TTC549 (cell line): ENCODE results near the gene DNAJB5.

Experiments
- FAIRE-seq: peaks from 2 replicates; lab custom pipeline; 2012; peaks lifted over from hg19 to GRCh38; lab: Jason Lieb, UNC

The DNAJB5 gene

GRCh38 chr9:34984049-34984448, 5.5 kb upstream of the DNAJB5 start:
- no peak for FAIRE-seq

GRCh38 chr9:34985311-34985899, 4.1 kb upstream of the DNAJB5 start:
- no peak for FAIRE-seq

GRCh38 chr9:34986540-34987047, 3.0 kb upstream of the DNAJB5 start:
- FAIRE-seq: no peak

GRCh38 chr9:34987160-34987901, 2.2 kb upstream of the DNAJB5 start:
- no peak for FAIRE-seq

GRCh38 chr9:34988218-34989002, 1.1 kb upstream of the DNAJB5 start:
- FAIRE-seq: no peak

- no peak for FAIRE-seq
Observed at GRCh38 chr9:34989946-34990635, 546 bp downstream of the DNAJB5 start.

- no peak for FAIRE-seq
Observed at GRCh38 chr9:34990908-34991606, 1.5 kb downstream of the DNAJB5 start.

- FAIRE-seq: no peak
Observed at GRCh38 chr9:34991607-34992375, 2.2 kb downstream of the DNAJB5 start.

GRCh38 chr9:34992376-34992951, 2.9 kb downstream of the DNAJB5 start:
- no peak for FAIRE-seq

- no peak for FAIRE-seq
Observed at GRCh38 chr9:34993502-34994259, 4.1 kb downstream of the DNAJB5 start.

GRCh38 chr9:34994260-34994899, 4.8 kb downstream of the DNAJB5 start:
- no peak for FAIRE-seq

- no peak for FAIRE-seq
Observed at GRCh38 chr9:34994900-34995669, 5.5 kb downstream of the DNAJB5 start.

- no peak for FAIRE-seq
Observed at GRCh38 chr9:34995670-34996060, 6.1 kb downstream of the DNAJB5 start.

- no peak for FAIRE-seq
Observed at GRCh38 chr9:34996181-34996904, 6.8 kb downstream of the DNAJB5 start.

GRCh38 chr9:34996905-34997279, 7.3 kb downstream of the DNAJB5 start:
- FAIRE-seq: no peak

GRCh38 chr9:34997379-34997781, 7.8 kb downstream of the DNAJB5 start:
- no peak for FAIRE-seq

- FAIRE-seq: no peak
Observed at GRCh38 chr9:34998266-34998665, 8.7 kb downstream of the DNAJB5 start.

- FAIRE-seq: no peak
Observed at GRCh38 chr9:34999576-34999975, 10.0 kb downstream of the DNAJB5 start.
